ENCODE data around the gene HS6ST2. TPM values are rescaled to one million over a fixed set of nuclear protein-coding genes. Genes with fewer than 3 reads are reported as not detected.

The HS6ST2 gene
- total RNA-seq, 1 experiment from 2014 or later, result 8.1 TPM

DNA sequence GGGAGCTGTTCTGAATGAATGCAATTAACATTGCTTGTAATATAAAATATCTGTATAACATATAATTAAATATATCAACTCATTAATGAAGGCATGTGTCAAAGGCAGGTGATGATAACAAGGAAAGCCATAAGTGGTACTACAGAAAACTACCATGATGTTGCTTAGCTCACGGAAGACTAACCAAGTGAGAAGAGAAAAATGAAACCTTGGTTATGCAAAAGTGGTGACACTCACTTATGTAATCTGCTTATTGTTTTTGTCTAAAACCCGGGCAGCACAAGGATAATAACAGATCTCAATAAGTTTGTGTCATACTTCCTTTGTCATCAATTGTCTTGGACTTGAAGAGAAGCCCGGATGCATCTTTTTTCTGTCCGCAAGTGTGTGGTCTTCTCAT lies 156.4 kb downstream of the HS6ST2 start:
- ChIA-PET POLR2A (no interaction called here), CTCF (no interaction called here)
- TF ChIP-seq ATF1 (CRISPR knock-in tag; IDR thresholded peaks at IDR 0.05), result no peak
- no peak for TF ChIP-seq CREB1 (CRISPR knock-in tag; IDR thresholded peaks at IDR 0.05)
- TF ChIP-seq ZNF317 (CRISPR knock-in tag; IDR thresholded peaks at IDR 0.05; ENCODE audit: borderline replicate concordance, low read depth), result no peak
- no peak for TF ChIP-seq SMAD4 (CRISPR knock-in tag; IDR thresholded peaks at IDR 0.05)
- TF ChIP-seq, protein P1, sequence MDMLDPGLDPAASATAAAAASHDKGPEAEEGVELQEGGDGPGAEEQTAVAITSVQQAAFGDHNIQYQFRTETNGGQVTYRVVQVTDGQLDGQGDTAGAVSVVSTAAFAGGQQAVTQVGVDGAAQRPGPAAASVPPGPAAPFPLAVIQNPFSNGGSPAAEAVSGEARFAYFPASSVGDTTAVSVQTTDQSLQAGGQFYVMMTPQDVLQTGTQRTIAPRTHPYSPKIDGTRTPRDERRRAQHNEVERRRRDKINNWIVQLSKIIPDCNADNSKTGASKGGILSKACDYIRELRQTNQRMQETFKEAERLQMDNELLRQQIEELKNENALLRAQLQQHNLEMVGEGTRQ (CRISPR knock-in tag; IDR thresholded peaks at IDR 0.05), result no peak
- TF ChIP-seq, protein P2, sequence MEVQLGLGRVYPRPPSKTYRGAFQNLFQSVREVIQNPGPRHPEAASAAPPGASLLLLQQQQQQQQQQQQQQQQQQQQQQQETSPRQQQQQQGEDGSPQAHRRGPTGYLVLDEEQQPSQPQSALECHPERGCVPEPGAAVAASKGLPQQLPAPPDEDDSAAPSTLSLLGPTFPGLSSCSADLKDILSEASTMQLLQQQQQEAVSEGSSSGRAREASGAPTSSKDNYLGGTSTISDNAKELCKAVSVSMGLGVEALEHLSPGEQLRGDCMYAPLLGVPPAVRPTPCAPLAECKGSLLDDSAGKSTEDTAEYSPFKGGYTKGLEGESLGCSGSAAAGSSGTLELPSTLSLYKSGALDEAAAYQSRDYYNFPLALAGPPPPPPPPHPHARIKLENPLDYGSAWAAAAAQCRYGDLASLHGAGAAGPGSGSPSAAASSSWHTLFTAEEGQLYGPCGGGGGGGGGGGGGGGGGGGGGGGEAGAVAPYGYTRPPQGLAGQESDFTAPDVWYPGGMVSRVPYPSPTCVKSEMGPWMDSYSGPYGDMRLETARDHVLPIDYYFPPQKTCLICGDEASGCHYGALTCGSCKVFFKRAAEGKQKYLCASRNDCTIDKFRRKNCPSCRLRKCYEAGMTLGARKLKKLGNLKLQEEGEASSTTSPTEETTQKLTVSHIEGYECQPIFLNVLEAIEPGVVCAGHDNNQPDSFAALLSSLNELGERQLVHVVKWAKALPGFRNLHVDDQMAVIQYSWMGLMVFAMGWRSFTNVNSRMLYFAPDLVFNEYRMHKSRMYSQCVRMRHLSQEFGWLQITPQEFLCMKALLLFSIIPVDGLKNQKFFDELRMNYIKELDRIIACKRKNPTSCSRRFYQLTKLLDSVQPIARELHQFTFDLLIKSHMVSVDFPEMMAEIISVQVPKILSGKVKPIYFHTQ (CRISPR knock-in tag; IDR thresholded peaks at IDR 0.05), result no peak
- no peak for TF ChIP-seq ZNF416 (CRISPR knock-in tag; IDR thresholded peaks at IDR 0.05)
- TF ChIP-seq, protein P3, sequence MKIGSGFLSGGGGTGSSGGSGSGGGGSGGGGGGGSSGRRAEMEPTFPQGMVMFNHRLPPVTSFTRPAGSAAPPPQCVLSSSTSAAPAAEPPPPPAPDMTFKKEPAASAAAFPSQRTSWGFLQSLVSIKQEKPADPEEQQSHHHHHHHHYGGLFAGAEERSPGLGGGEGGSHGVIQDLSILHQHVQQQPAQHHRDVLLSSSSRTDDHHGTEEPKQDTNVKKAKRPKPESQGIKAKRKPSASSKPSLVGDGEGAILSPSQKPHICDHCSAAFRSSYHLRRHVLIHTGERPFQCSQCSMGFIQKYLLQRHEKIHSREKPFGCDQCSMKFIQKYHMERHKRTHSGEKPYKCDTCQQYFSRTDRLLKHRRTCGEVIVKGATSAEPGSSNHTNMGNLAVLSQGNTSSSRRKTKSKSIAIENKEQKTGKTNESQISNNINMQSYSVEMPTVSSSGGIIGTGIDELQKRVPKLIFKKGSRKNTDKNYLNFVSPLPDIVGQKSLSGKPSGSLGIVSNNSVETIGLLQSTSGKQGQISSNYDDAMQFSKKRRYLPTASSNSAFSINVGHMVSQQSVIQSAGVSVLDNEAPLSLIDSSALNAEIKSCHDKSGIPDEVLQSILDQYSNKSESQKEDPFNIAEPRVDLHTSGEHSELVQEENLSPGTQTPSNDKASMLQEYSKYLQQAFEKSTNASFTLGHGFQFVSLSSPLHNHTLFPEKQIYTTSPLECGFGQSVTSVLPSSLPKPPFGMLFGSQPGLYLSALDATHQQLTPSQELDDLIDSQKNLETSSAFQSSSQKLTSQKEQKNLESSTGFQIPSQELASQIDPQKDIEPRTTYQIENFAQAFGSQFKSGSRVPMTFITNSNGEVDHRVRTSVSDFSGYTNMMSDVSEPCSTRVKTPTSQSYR (CRISPR knock-in tag; IDR thresholded peaks at IDR 0.05), result no peak
- no peak for TF ChIP-seq TCF7 (CRISPR knock-in tag; IDR thresholded peaks at IDR 0.05; ENCODE audit: low read depth)
- TF ChIP-seq JUN (CRISPR knock-in tag; IDR thresholded peaks at IDR 0.05), result no peak
- TF ChIP-seq, protein P4, sequence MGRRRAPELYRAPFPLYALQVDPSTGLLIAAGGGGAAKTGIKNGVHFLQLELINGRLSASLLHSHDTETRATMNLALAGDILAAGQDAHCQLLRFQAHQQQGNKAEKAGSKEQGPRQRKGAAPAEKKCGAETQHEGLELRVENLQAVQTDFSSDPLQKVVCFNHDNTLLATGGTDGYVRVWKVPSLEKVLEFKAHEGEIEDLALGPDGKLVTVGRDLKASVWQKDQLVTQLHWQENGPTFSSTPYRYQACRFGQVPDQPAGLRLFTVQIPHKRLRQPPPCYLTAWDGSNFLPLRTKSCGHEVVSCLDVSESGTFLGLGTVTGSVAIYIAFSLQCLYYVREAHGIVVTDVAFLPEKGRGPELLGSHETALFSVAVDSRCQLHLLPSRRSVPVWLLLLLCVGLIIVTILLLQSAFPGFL (CRISPR knock-in tag; IDR thresholded peaks at IDR 0.05; ENCODE audit: borderline replicate concordance), result no peak
- TF ChIP-seq ZNF263 (CRISPR knock-in tag; IDR thresholded peaks at IDR 0.05; ENCODE audit: low read depth), result no peak
- TF ChIP-seq, protein P5, sequence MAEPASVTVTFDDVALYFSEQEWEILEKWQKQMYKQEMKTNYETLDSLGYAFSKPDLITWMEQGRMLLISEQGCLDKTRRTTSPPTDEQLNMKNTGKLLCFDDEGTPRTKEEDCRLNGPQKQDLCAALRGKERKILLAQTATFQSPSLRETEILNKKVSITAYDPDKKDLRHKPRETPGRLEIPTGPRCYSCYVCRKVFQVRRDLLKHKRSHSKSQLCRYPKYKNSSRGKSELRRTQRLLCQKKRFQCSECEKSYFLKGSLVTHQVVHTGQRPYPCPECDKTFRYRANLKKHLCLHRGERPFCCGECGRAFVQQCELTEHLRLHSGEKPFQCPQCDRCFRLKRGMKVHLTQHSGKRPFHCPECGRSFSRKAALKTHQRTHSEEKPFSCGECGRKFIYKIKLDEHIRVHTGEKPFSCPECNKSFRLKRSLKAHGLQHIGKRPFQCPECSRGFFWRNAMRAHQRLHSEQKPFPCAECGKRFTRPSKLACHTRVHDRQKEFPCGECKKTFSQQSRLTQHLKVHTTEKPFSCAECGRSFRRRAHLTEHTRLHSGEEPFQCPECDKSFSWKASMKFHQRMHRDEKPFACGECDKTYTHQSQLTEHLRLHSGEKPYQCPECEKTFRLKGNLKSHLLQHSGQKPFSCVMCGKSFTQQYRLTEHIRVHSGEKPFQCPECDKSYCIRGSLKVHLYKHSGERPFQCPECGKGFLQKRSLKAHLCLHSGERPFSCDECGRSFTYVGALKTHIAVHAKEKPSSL (CRISPR knock-in tag; conservative IDR thresholded peaks at IDR 0.05), result no peak
- no peak for TF ChIP-seq OVOL2 (CRISPR knock-in tag; IDR thresholded peaks at IDR 0.05; ENCODE audit: borderline replicate concordance)
- TF ChIP-seq ZNF423 (CRISPR knock-in tag; IDR thresholded peaks at IDR 0.05), result no peak
- TF ChIP-seq ZNF138 (CRISPR knock-in tag; conservative IDR thresholded peaks at IDR 0.05), result no peak

DNA sequence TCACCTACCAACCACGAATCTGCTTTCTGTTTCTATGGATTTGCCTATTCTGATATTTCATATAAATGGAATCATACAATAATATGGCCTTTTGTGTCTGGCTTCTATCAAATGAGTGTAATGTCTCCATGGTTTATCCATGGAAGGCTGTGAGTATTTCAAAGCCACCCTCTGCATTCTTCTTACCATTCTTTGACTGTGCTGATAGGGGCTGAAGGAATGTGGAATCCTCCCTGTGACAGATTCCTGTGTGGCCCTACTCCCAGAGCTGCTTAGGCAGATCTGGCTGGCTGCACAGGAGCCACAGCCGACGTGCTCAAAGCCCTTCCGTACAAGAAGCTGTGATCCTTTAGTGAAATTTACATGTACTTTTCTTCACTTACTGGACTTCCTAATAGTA lies 163.2 kb downstream of the HS6ST2 start:
- ATAC-seq, result no peak; the same call in 1 of the 2 replicates
- ChIA-PET CTCF (no interaction called here), POLR2A (no interaction called here)
- no peak for TF ChIP-seq NR1H2 (CRISPR knock-in tag; IDR thresholded peaks at IDR 0.05)
- H3K4me1 Mint-ChIP-seq, result no peaks in the 10 kb centered on the region
- no peak for DNase-seq (ENCODE audit: low spot score)
- no peak overlapping the region for H3K4me3 Mint-ChIP-seq
- H3K27ac Mint-ChIP-seq, result no peak overlapping the region; the same call in 1 of the 2 replicates
- H3K9me3 Mint-ChIP-seq, result peaks cover 5% of the 10 kb centered on the region
- H3K27me3 Mint-ChIP-seq (ENCODE audit: low read depth), result peaks cover 2% of the 10 kb centered on the region; the same call in 1 of the 2 replicates
- H3K36me3 Mint-ChIP-seq, result 0 out of 2 replicates have a peak, but pooled peaks cover 2% of the 10 kb centered on the region

More for the DNA sequence above, 156.4 kb downstream of the HS6ST2 start:
- H3K27ac Mint-ChIP-seq, result no peak overlapping the region
- peaks cover 2% of the 10 kb centered on the region; the same call in 1 of the 2 replicates for H3K27me3 Mint-ChIP-seq (ENCODE audit: low read depth)
- DNase-seq (ENCODE audit: low spot score) (no peak), ATAC-seq (no peak)
- H3K36me3 Mint-ChIP-seq, result 0 out of 2 replicates have a peak, but pooled peaks cover 6% of the 10 kb centered on the region
- H3K4me1 Mint-ChIP-seq, result peaks cover 11% of the 10 kb centered on the region
- no peak overlapping the region for H3K4me3 Mint-ChIP-seq
- peaks cover 12% of the 10 kb centered on the region for H3K9me3 Mint-ChIP-seq

Data from WTC11 (cell line).